GM23338 (cell line): Measurements from ENCODE around the gene FTCDNL1. TPM values are rescaled to one million over a fixed set of nuclear protein-coding genes. Genes with fewer than 3 reads are reported as not detected.

Experiments
- ATAC-seq: fragments of 200-7000 bp; cut with Tn5 transposase; 3 replicates; pipeline ENCODE4 v1.9.1; 2020
- DNase-seq: peaks from one replicate; pipeline ENCODE4 v3.0.0-alpha.2; 2015; ENCODE audit warnings: low spot score
- H2AFZ ChIP-seq: fragments of 200-600 bp; sonication (generic); 2 replicates; pipeline ENCODE4 v1.8.0; 2016; ENCODE audit warnings: antibody characterized with exemption, mild to moderate bottlenecking, moderate library complexity
- H3F3A ChIP-seq: fragments of 200-600 bp; sonication (generic); replicated peaks from 2 replicates; pipeline ENCODE4 v1.8.0; 2017; ENCODE audit warnings: antibody characterized with exemption, mixed run types, low read depth
- H3K27ac ChIP-seq: fragments of 200-600 bp; sonication (generic); 2 replicates; pipeline ENCODE4 v1.6.1; 2016; ENCODE audit warnings: low read depth
- H3K27me3 ChIP-seq: fragments of 200-600 bp; sonication (generic); 2 replicates; pipeline ENCODE4 v1.8.0; 2016; ENCODE audit warnings: mild to moderate bottlenecking, mixed run types, moderate library complexity; ENCODE audit not compliant: insufficient read depth
- H3K36me3 ChIP-seq: fragments of 200-600 bp; sonication (generic); 2 replicates; pipeline ENCODE4 v1.8.0; 2016; ENCODE audit warnings: mild to moderate bottlenecking; ENCODE audit not compliant: insufficient read depth
- H3K4me1 ChIP-seq: fragments of 200-600 bp; sonication (generic); 2 replicates; pipeline ENCODE4 v1.8.0; 2016; ENCODE audit warnings: mild to moderate bottlenecking, moderate library complexity; ENCODE audit not compliant: insufficient read depth
- H3K4me2 ChIP-seq: fragments of 200-600 bp; sonication (generic); 2 replicates; pipeline ENCODE4 v1.7.1; 2017; ENCODE audit warnings: mixed run types
- H3K4me3 ChIP-seq: fragments of 200-600 bp; sonication (generic); 2 replicates; pipeline ENCODE4 v1.6.1; 2016; ENCODE audit warnings: mixed run types
- H3K79me2 ChIP-seq: fragments of 200-600 bp; sonication (generic); replicated peaks from 2 replicates; pipeline ENCODE4 v1.8.0; 2017; ENCODE audit warnings: mild to moderate bottlenecking; ENCODE audit not compliant: insufficient read depth
- H3K9me2 ChIP-seq: fragments of 200-600 bp; sonication (generic); 2 replicates; pipeline ENCODE4 v1.8.0; 2017; ENCODE audit not compliant: insufficient read depth
- H4K20me1 ChIP-seq: fragments of 200-600 bp; sonication (generic); replicated peaks from 2 replicates; pipeline ENCODE4 v1.8.0; 2017; ENCODE audit warnings: mild to moderate bottlenecking; ENCODE audit not compliant: insufficient read depth
- H3K27ac Mint-ChIP-seq: 2 replicates; pipeline ENCODE4 v1.8.0; 2020; ENCODE audit warnings: inconsistent platforms, mild to moderate bottlenecking, moderate library complexity, mixed read lengths
- H3K27me3 Mint-ChIP-seq: 3 replicates; pipeline ENCODE4 v1.8.0; 2022; ENCODE audit warnings: low read depth, mild to moderate bottlenecking, moderate library complexity, mixed read lengths, inconsistent platforms; ENCODE audit not compliant: insufficient read depth, poor library complexity
- H3K36me3 Mint-ChIP-seq: 3 replicates; pipeline ENCODE4 v1.8.0; 2021; ENCODE audit warnings: low read depth, mild to moderate bottlenecking, inconsistent platforms, moderate library complexity, mixed read lengths
- H3K4me1 Mint-ChIP-seq: 3 replicates; pipeline ENCODE4 v1.8.0; 2020; ENCODE audit warnings: mild to moderate bottlenecking, inconsistent platforms, mixed read lengths
- H3K4me3 Mint-ChIP-seq: 3 replicates; pipeline ENCODE4 v1.8.0; 2021; ENCODE audit warnings: moderate library complexity, mild to moderate bottlenecking, inconsistent platforms, mixed read lengths
- H3K9me3 Mint-ChIP-seq: 3 replicates; pipeline ENCODE4 v1.8.0; 2020; ENCODE audit warnings: moderate library complexity, mild to moderate bottlenecking, inconsistent platforms, mixed read lengths
- CREB1 ChIP-seq: fragments of 250-450 bp; sonication (Bioruptor Pico); IDR thresholded peaks from 2 replicates; pipeline ENCODE4 v1.5.0; 2020; ENCODE audit warnings: low read depth, mild to moderate bottlenecking, moderate library complexity
- CTCF ChIP-seq, 2 experiments: fragments of 200-600 bp in 1 of 2; sonication (generic) in 1 of 2; conservative IDR thresholded peaks; 2 replicates each; pipeline versions ENCODE4 v1.5.1 to v1.6.1; 2016 to 2017; ENCODE audit warnings: antibody characterized with exemption in 2 of 2, low read depth in 2 of 2, mild to moderate bottlenecking in 2 of 2, moderate library complexity in 1 of 2
- ETS1 ChIP-seq: IDR thresholded peaks from 2 replicates; pipeline ENCODE4 v1.6.1; 2016; ENCODE audit warnings: antibody characterized with exemption
- EZH2 ChIP-seq: fragments of 200-600 bp; sonication (generic); IDR thresholded peaks from one replicate; pipeline ENCODE4 v1.8.0; 2017; ENCODE audit warnings: antibody characterized with exemption, mild to moderate bottlenecking, low read depth; ENCODE audit not compliant: unreplicated experiment
- EZH2phosphoT487 ChIP-seq: fragments of 200-600 bp; sonication (generic); IDR thresholded peaks from one replicate; pipeline ENCODE4 v1.8.1; 2018; ENCODE audit warnings: antibody characterized with exemption; ENCODE audit not compliant: unreplicated experiment
- JUNB ChIP-seq: IDR thresholded peaks from one replicate; pipeline ENCODE4 v1.6.1; 2016; ENCODE audit warnings: antibody characterized with exemption; ENCODE audit not compliant: unreplicated experiment
- NANOG ChIP-seq: IDR thresholded peaks from 2 replicates; pipeline ENCODE4 v1.6.1; 2016; ENCODE audit warnings: antibody characterized with exemption, borderline replicate concordance
- POLR2AphosphoS5 ChIP-seq: IDR thresholded peaks from 2 replicates; pipeline ENCODE4 v1.6.1; 2016; ENCODE audit warnings: antibody characterized with exemption, low read depth
- REST ChIP-seq: IDR thresholded peaks from one replicate; pipeline ENCODE4 v1.6.1; 2018; ENCODE audit warnings: antibody characterized with exemption; ENCODE audit not compliant: unreplicated experiment
- ZNF114 ChIP-seq: fragments of 250-450 bp; sonication (Bioruptor Pico); IDR thresholded peaks from 2 replicates; pipeline ENCODE4 v1.5.0; 2020; ENCODE audit warnings: mild to moderate bottlenecking, moderate library complexity
- ZNF331 ChIP-seq: fragments of 250-450 bp; sonication (Bioruptor Pico); IDR thresholded peaks from 2 replicates; pipeline ENCODE4 v1.5.0; 2020; ENCODE audit warnings: low read depth, mild to moderate bottlenecking, moderate library complexity
- ZNF462 ChIP-seq: fragments of 250-450 bp; sonication (Bioruptor Pico); IDR thresholded peaks from 2 replicates; pipeline ENCODE4 v1.5.0; 2020; ENCODE audit warnings: mild to moderate bottlenecking, moderate library complexity
- polyA plus RNA-seq: library from polyadenylated mRNA; unstranded; fragments of >200 nt; fragmentation: Nextera tagmentation; extraction: Ambion mirVana; gene quantifications from 2 replicates; pipeline ENCODE4 v1.2.1, GENCODE V29; 2016
- total RNA-seq: library from RNA; depleted of rRNA; stranded (reverse); fragments of >200 nt; shearing (Covaris generic); gene quantifications from 2 replicates; pipeline ENCODE4 v1.2.3, GENCODE V29; 2014

The FTCDNL1 gene
- total and polyA plus RNA-seq, 2 experiments from 2014 or later, result 1.7 to 2.0 TPM

GRCh38 chr2:199818026-199818425, 33.0 kb downstream of the FTCDNL1 start (continued):
- TF ChIP-seq ETS1, result no peak

GRCh38 chr2:199814817-199815211, 36.2 kb downstream of the FTCDNL1 start:
- no peak for DNase-seq
- Histone ChIP-seq H3K4me3 (no peak overlapping the region), H3K9me2 (no peaks in the 10 kb centered on the region), H3K27ac (no peak overlapping the region), H2AFZ (no peak overlapping the region), H3K27me3 (no peaks in the 10 kb centered on the region), H3K79me2 (no peaks in the 10 kb centered on the region), H3K4me2 (no peak overlapping the region), H3K36me3 (no peaks in the 10 kb centered on the region), H3F3A (no peaks in the 10 kb centered on the region), H4K20me1 (no peaks in the 10 kb centered on the region), H3K4me1 (peaks cover 25% of the 10 kb centered on the region)
- H3K4me1 Mint-ChIP-seq, result peaks cover 29% of the 10 kb centered on the region
- H3K4me3 Mint-ChIP-seq, result no peak overlapping the region
- H3K27me3 Mint-ChIP-seq, result peaks cover 3% of the 10 kb centered on the region
- no peaks in the 10 kb centered on the region for H3K9me3 Mint-ChIP-seq
- no peak for ATAC-seq
- no peak overlapping the region for H3K27ac Mint-ChIP-seq
- no peaks in the 10 kb centered on the region for H3K36me3 Mint-ChIP-seq
- TF ChIP-seq EZH2 (no peak), EZH2phosphoT487 (no peak), ZNF114 (no peak), CREB1 (no peak), ZNF462 (CRISPR knock-in tag) (no peak), NANOG (no peak), REST (no peak), JUNB (no peak), POLR2AphosphoS5 (no peak), ZNF331 (no peak), CTCF (conservative IDR thresholded peaks at IDR 0.05; ENCODE audit: low read depth in 2 of 2) (no peak), ETS1 (no peak)
